HFFc6 (cell line): ENCODE data around the gene DEFB115. TPM values are rescaled to one million over a fixed set of nuclear protein-coding genes. Genes with fewer than 3 reads are reported as not detected.
"Not testable (repeated sequence)": the region's sequence is repeated elsewhere in the genome, so short reads cannot be mapped to it uniquely, and the experiment has no call there.

Experiments
- DNase-seq: peaks from one replicate; pipeline ENCODE4 v3.0.0-alpha.2; 2018
- H3K27ac Mint-ChIP-seq: 2 replicates; pipeline ENCODE4 v1.8.0; 2020; ENCODE audit warnings: mild to moderate bottlenecking, mixed read lengths
- H3K27me3 Mint-ChIP-seq: 2 replicates; pipeline ENCODE4 v1.8.0; 2021; ENCODE audit warnings: mild to moderate bottlenecking, moderate library complexity, mixed read lengths; ENCODE audit not compliant: insufficient read depth
- H3K36me3 Mint-ChIP-seq: 2 replicates; pipeline ENCODE4 v1.8.0; 2021; ENCODE audit warnings: low read depth, mixed read lengths
- H3K4me1 Mint-ChIP-seq: 2 replicates; pipeline ENCODE4 v1.8.0; 2020; ENCODE audit warnings: low read depth, mixed read lengths
- H3K4me3 Mint-ChIP-seq: 2 replicates; pipeline ENCODE4 v1.8.0; 2020; ENCODE audit warnings: mild to moderate bottlenecking, moderate library complexity, mixed read lengths
- H3K9me3 Mint-ChIP-seq: 2 replicates; pipeline ENCODE4 v1.8.0; 2020; ENCODE audit warnings: mild to moderate bottlenecking, mixed read lengths
- CTCF ChIP-seq: fragments of 200-600 bp; sonication (generic); IDR thresholded peaks from 2 replicates; pipeline ENCODE4 v1.5.0; 2021; ENCODE audit warnings: antibody characterized with exemption, mild to moderate bottlenecking
- total RNA-seq, 6 experiments: library from RNA; stranded (reverse); fragmentation: NEBNext Ultra II Directional; extraction: Animal tissue kit (Norgen Biotek cat#: 25700); gene quantifications; 2 replicates in 1 of 6; 3 replicates in 5 of 6; pipeline ENCODE4 v1.2.3, GENCODE V29; 2021

DEFB115 gene
- total RNA-seq, 6 experiments from 2014 or later, result not detected

DNA sequence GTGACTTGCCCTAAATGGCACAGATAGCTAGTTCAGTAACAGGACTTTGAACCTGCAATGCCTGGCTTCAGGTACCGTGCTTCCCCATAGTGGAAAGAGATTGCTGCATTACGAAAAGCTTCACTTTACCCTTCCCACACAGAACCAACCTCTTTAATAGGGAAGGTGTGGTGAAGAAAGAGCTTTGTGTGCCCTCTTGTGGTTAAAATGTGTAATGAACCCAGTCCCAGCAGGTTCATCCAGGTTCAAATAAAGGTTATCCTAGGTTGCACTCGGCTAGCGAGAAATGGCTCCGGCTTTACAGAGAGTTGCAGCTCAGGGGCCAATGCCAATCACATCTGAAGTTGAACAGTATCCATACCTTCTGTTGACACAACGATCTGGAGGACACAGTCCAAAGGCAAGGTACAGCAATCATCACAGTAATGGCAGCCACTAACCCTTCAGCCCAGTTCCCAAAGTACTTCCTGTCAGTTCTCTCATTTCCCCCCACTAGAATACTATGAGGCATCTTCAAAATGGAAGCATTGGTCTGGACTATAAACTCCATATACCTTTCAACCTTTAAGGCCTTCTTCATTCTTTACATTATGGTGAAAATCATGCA lies 3.0 kb downstream of the DEFB115 start:
- H3K36me3 Mint-ChIP-seq, result no peaks in the 10 kb centered on the region
- no peak overlapping the region for H3K4me3 Mint-ChIP-seq
- no peaks in the 10 kb centered on the region for H3K4me1 Mint-ChIP-seq
- DNase-seq, result peak; percentile 2
- TF ChIP-seq CTCF, result peak; percentile 72
- H3K27me3 Mint-ChIP-seq, result no peaks in the 10 kb centered on the region
- no peak overlapping the region for H3K27ac Mint-ChIP-seq
- peaks cover 16% of the 10 kb centered on the region for H3K9me3 Mint-ChIP-seq

- Mint-ChIP-seq H3K4me3 (no peak overlapping the region), H3K36me3 (no peaks in the 10 kb centered on the region), H3K27me3 (peaks cover 4% of the 10 kb centered on the region; the same call in 1 of the 2 replicates), H3K4me1 (no peaks in the 10 kb centered on the region), H3K9me3 (peaks cover 35% of the 10 kb centered on the region), H3K27ac (no peak overlapping the region)
- TF ChIP-seq CTCF, result no peak
- no peak for DNase-seq
Observed at GRCh38 chr20:31274441-31274840, 17.0 kb downstream of the DEFB115 start.

- DNase-seq, result no peak
- Mint-ChIP-seq H3K36me3 (no peaks in the 10 kb centered on the region), H3K27ac (no peak overlapping the region), H3K9me3 (peaks cover 19% of the 10 kb centered on the region), H3K4me1 (no peaks in the 10 kb centered on the region), H3K27me3 (no peaks in the 10 kb centered on the region), H3K4me3 (no peak overlapping the region)
- no peak for TF ChIP-seq CTCF
Observed at GRCh38 chr20:31278178-31278577, 20.7 kb downstream of the DEFB115 start.

GRCh38 chr20:31284964-31285363 lies 27.5 kb downstream of the DEFB115 start:
- H3K27ac Mint-ChIP-seq, H3K27me3 Mint-ChIP-seq, DNase-seq, H3K4me3 Mint-ChIP-seq, H3K36me3 Mint-ChIP-seq, H3K4me1 Mint-ChIP-seq: not testable (repeated sequence)
- peaks cover 34% of the 10 kb centered on the region for H3K9me3 Mint-ChIP-seq

DNA sequence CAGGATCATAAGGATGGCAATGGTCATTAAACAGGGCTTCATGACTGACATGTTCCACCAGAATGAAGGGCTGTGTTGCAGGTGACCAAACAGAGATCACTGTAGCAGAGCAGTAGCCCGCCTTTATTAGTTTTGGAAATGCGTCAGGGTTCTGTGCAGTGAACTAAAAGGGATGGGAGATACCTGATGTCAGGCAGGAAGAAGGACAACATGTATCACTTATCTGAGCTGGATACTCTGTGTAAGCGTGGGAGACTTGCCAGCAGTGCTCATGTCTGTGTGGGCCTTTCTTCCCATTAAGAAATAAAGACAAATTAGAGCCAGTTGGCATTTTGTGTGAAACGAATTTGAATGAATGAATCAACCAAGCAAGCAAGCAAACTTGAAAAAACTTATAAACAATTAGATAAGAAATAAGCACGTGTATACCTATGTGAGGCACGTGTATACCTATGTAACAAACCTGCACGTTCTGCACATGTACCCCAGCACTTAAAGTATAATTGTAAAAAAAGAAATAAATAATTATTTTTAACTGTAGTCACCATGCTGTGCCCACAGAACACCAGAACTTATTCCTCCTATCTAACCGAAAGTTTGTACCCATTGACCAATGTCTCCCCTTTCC lies 51.2 kb downstream of the DEFB115 start, which contains the start of gene DEFB116:
Gene DEFB116, minus strand, starts transcription at position 51 of the 628 bp plus-strand sequence. Its CDS starts 0 bp downstream, at position 51.
- H3K36me3 Mint-ChIP-seq, result no peaks in the 10 kb centered on the region
- H3K9me3 Mint-ChIP-seq, result no peaks in the 10 kb centered on the region
- no peaks in the 10 kb centered on the region for H3K27me3 Mint-ChIP-seq
- no peak for TF ChIP-seq CTCF
- no peak within 1 kb of the TSS for H3K27ac Mint-ChIP-seq
- no peak within 1 kb of the TSS for H3K4me3 Mint-ChIP-seq
- H3K4me1 Mint-ChIP-seq, result no peaks in the 10 kb centered on the region; the same call in 1 of the 2 replicates
- no peak for DNase-seq

Other genes starting within 250 kb of the DEFB115 start
- not detected for gene DEFB116, start 50.9 kb downstream of the DEFB115 start, total RNA-seq
- gene DEFB118, start 110.9 kb downstream of the DEFB115 start, total RNA-seq, result not detected
- gene DEFB119, start 132.9 kb downstream of the DEFB115 start, total RNA-seq, result not detected
- not detected for gene DEFB121, start 148.6 kb downstream of the DEFB115 start, total RNA-seq
- gene DEFB123, start 183.0 kb downstream of the DEFB115 start, total RNA-seq, result not detected
- gene DEFB124, start 217.5 kb downstream of the DEFB115 start, total RNA-seq, result not detected
- gene REM1, start 217.6 kb downstream of the DEFB115 start, total RNA-seq, result not detected